ENCODE data around the gene NCOA3. TPM values are rescaled to one million over a fixed set of nuclear protein-coding genes. Genes with fewer than 3 reads are reported as not detected.
"Not testable (repeated sequence)": the region's sequence is repeated elsewhere in the genome, so short reads cannot be mapped to it uniquely, and the experiment has no call there.

Gene NCOA3
- total RNA-seq, 2 donors from 2014 or later = 76.0 to 113 TPM

- H3K4me1 Mint-ChIP-seq (ENCODE audit: low read depth) = peaks cover 68% of the 10 kb centered on the region
- DNase-seq = no peak
- peaks cover 9 to 15% of the 10 kb centered on the region in 2 donors for H3K36me3 Mint-ChIP-seq (ENCODE audit: insufficient read depth in 2 of 2)
- peak overlapping the region; percentile 30 for H3K27ac Mint-ChIP-seq
- H3K27me3 Mint-ChIP-seq (ENCODE audit: low read depth) = no peaks in the 10 kb centered on the region
- ATAC-seq (replicated peaks in 1 of 2) = no peak
- peaks cover 2% of the 10 kb centered on the region in 2 donors for H3K9me3 Mint-ChIP-seq
- peak overlapping the region; percentile 64 to 79 for H3K4me3 Mint-ChIP-seq
These were observed 3.1 kb upstream of the NCOA3 start for GRCh38 chr20:47498606-47499005.

GRCh38 chr20:47499053-47499452 is 2.6 kb upstream of the NCOA3 start:
- Mint-ChIP-seq H3K27me3 (ENCODE audit: low read depth) (no peaks in the 10 kb centered on the region), H3K36me3 (ENCODE audit: insufficient read depth in 2 of 2) (peaks cover 11 to 17% of the 10 kb centered on the region in 2 donors), H3K27ac (no peak overlapping the region), H3K4me1 (ENCODE audit: low read depth) (peaks cover 67% of the 10 kb centered on the region), H3K9me3 (peaks cover 2% of the 10 kb centered on the region in 2 donors), H3K4me3 (peak overlapping the region in 1 of 2 donors; percentile 51)
- ATAC-seq (replicated peaks in 1 of 2) (no peak), DNase-seq (no peak)

GRCh38 chr20:47500082-47500481 is 1.6 kb upstream of the NCOA3 start:
- H3K9me3 Mint-ChIP-seq; H3K27me3 Mint-ChIP-seq (ENCODE audit: low read depth); DNase-seq; ATAC-seq (replicated peaks in 1 of 2): not testable (repeated sequence)
- H3K36me3 Mint-ChIP-seq (ENCODE audit: insufficient read depth in 2 of 2) = peaks cover 11 to 18% of the 10 kb centered on the region in 2 donors
- peak overlapping the region; percentile 77 to 99 for H3K4me3 Mint-ChIP-seq
- peak overlapping the region; percentile 99 for H3K27ac Mint-ChIP-seq
- H3K4me1 Mint-ChIP-seq (ENCODE audit: low read depth) = peaks cover 64% of the 10 kb centered on the region

GRCh38 chr20:47500554-47500953 is 1.1 kb upstream of the NCOA3 start:
- peaks cover 2% of the 10 kb centered on the region in 2 donors for H3K9me3 Mint-ChIP-seq
- no peaks in the 10 kb centered on the region for H3K27me3 Mint-ChIP-seq (ENCODE audit: low read depth)
- peak overlapping the region; percentile 77 to 99 for H3K4me3 Mint-ChIP-seq
- DNase-seq = no peak
- peaks cover 64% of the 10 kb centered on the region for H3K4me1 Mint-ChIP-seq (ENCODE audit: low read depth)
- H3K36me3 Mint-ChIP-seq (ENCODE audit: insufficient read depth in 2 of 2) = peaks cover 11 to 18% of the 10 kb centered on the region in 2 donors
- ATAC-seq (replicated peaks in 1 of 2) = no peak
- H3K27ac Mint-ChIP-seq = peak overlapping the region; percentile 99

- peaks cover 69% of the 10 kb centered on the region for H3K4me1 Mint-ChIP-seq (ENCODE audit: low read depth)
- H3K9me3 Mint-ChIP-seq = peaks cover 0 to under 1% of the 10 kb centered on the region in 2 donors
- DNase-seq = no peak
- peaks cover 8 to 16% of the 10 kb centered on the region in 2 donors for H3K36me3 Mint-ChIP-seq (ENCODE audit: insufficient read depth in 2 of 2)
- H3K27me3 Mint-ChIP-seq (ENCODE audit: low read depth) = no peaks in the 10 kb centered on the region
- peak overlapping the region; percentile 77 to 99 for H3K4me3 Mint-ChIP-seq
- H3K27ac Mint-ChIP-seq = peak overlapping the region; percentile 99
- no peak for ATAC-seq (replicated peaks in 1 of 2)
These were observed 588 bp upstream of the NCOA3 start for GRCh38 chr20:47501116-47501481.

GRCh38 chr20:47502271-47503239 is 868 bp downstream of the NCOA3 start:
- DNase-seq = peak in 1 of 2 donors; percentile 24
- Mint-ChIP-seq H3K9me3 (no peaks in the 10 kb centered on the region), H3K27ac (peak overlapping the region; percentile 65), H3K4me1 (ENCODE audit: low read depth) (peaks cover 75% of the 10 kb centered on the region), H3K4me3 (peak overlapping the region; percentile 77 to 99), H3K27me3 (ENCODE audit: low read depth) (no peaks in the 10 kb centered on the region), H3K36me3 (ENCODE audit: insufficient read depth in 2 of 2) (peaks cover 10 to 19% of the 10 kb centered on the region in 2 donors)
- peak; percentile 19 to 23 for ATAC-seq (replicated peaks in 1 of 2)

- H3K36me3 Mint-ChIP-seq (ENCODE audit: insufficient read depth in 2 of 2) = peaks cover 8 to 17% of the 10 kb centered on the region in 2 donors
- no peaks in the 10 kb centered on the region for H3K9me3 Mint-ChIP-seq
- peaks cover 75% of the 10 kb centered on the region for H3K4me1 Mint-ChIP-seq (ENCODE audit: low read depth)
- H3K27me3 Mint-ChIP-seq (ENCODE audit: low read depth) = no peaks in the 10 kb centered on the region
- DNase-seq = no peak
- H3K4me3 Mint-ChIP-seq = peak overlapping the region; percentile 77 to 99
- ATAC-seq (replicated peaks in 1 of 2) = no peak
- peak overlapping the region; percentile 65 for H3K27ac Mint-ChIP-seq
These were observed 2.0 kb downstream of the NCOA3 start for GRCh38 chr20:47503685-47504084.

- H3K27me3 Mint-ChIP-seq (ENCODE audit: low read depth) = no peaks in the 10 kb centered on the region
- DNase-seq (no peak), ATAC-seq (replicated peaks in 1 of 2) (no peak)
- peaks cover 18 to 26% of the 10 kb centered on the region in 2 donors for H3K36me3 Mint-ChIP-seq (ENCODE audit: insufficient read depth in 2 of 2)
- peak overlapping the region; percentile 79 to 81 for H3K4me3 Mint-ChIP-seq
- peaks cover 74% of the 10 kb centered on the region for H3K4me1 Mint-ChIP-seq (ENCODE audit: low read depth)
- H3K27ac Mint-ChIP-seq = peak overlapping the region; percentile 31
- no peaks in the 10 kb centered on the region for H3K9me3 Mint-ChIP-seq
These were observed 4.6 kb downstream of the NCOA3 start for GRCh38 chr20:47506335-47506734.

GRCh38 chr20:47506850-47507249 is 5.2 kb downstream of the NCOA3 start:
- peak overlapping the region; percentile 79 to 81 for H3K4me3 Mint-ChIP-seq
- H3K36me3 Mint-ChIP-seq (ENCODE audit: insufficient read depth in 2 of 2) = peaks cover 18 to 25% of the 10 kb centered on the region in 2 donors
- H3K27me3 Mint-ChIP-seq (ENCODE audit: low read depth) = no peaks in the 10 kb centered on the region
- H3K27ac Mint-ChIP-seq = peak overlapping the region; percentile 31
- ATAC-seq (replicated peaks in 1 of 2) (no peak), DNase-seq (no peak)
- H3K9me3 Mint-ChIP-seq = no peaks in the 10 kb centered on the region
- peaks cover 74% of the 10 kb centered on the region for H3K4me1 Mint-ChIP-seq (ENCODE audit: low read depth)

- DNase-seq; H3K9me3 Mint-ChIP-seq; H3K27me3 Mint-ChIP-seq (ENCODE audit: low read depth): not testable (repeated sequence)
- Mint-ChIP-seq H3K4me1 (ENCODE audit: low read depth) (peaks cover 78% of the 10 kb centered on the region), H3K27ac (peak overlapping the region; percentile 31), H3K36me3 (ENCODE audit: insufficient read depth in 2 of 2) (peaks cover 18 to 25% of the 10 kb centered on the region in 2 donors), H3K4me3 (peak overlapping the region; percentile 79 to 81)
- ATAC-seq (replicated peaks in 1 of 2) = peak; percentile 62 to 65
These were observed 5.7 kb downstream of the NCOA3 start for GRCh38 chr20:47507275-47507981.

- H3K4me1 Mint-ChIP-seq (ENCODE audit: low read depth) = peaks cover 86% of the 10 kb centered on the region
- no peaks in the 10 kb centered on the region for H3K27me3 Mint-ChIP-seq (ENCODE audit: low read depth)
- peak overlapping the region; percentile 78 to 81 for H3K4me3 Mint-ChIP-seq
- H3K9me3 Mint-ChIP-seq = no peaks in the 10 kb centered on the region
- DNase-seq = no peak
- peak overlapping the region; percentile 88 for H3K27ac Mint-ChIP-seq
- ATAC-seq (replicated peaks in 1 of 2) = no peak
- peaks cover 15 to 18% of the 10 kb centered on the region in 2 donors for H3K36me3 Mint-ChIP-seq (ENCODE audit: insufficient read depth in 2 of 2)
These were observed 6.6 kb downstream of the NCOA3 start for GRCh38 chr20:47508278-47508677.

- Mint-ChIP-seq H3K4me3 (peak overlapping the region; percentile 78 to 81), H3K9me3 (no peaks in the 10 kb centered on the region), H3K27ac (peak overlapping the region; percentile 88), H3K36me3 (ENCODE audit: insufficient read depth in 2 of 2) (peaks cover 12 to 14% of the 10 kb centered on the region in 2 donors), H3K27me3 (ENCODE audit: low read depth) (no peaks in the 10 kb centered on the region), H3K4me1 (ENCODE audit: low read depth) (peaks cover 86% of the 10 kb centered on the region)
- DNase-seq (no peak), ATAC-seq (replicated peaks in 1 of 2) (peak; percentile 20 to 27)
These were observed 7.5 kb downstream of the NCOA3 start for GRCh38 chr20:47509104-47509661.
